Liver (tissue), 9 donors: ENCODE data around the gene PPT1. TPM values are rescaled to one million over a fixed set of nuclear protein-coding genes. Genes with fewer than 3 reads are reported as not detected.

Source experiments
- DNase-seq: peaks from one replicate; pipeline ENCODE4 v3.0.0-alpha.2; 2017; ENCODE audit warnings: low spot score
- H3K27ac ChIP-seq, 2 donors: one replicate each; pipeline ENCODE4 v1.7.0; 2013; ENCODE audit warnings: inconsistent platforms in 2 of 2, low read length in 2 of 2, control low read depth in 1 of 2, low read depth in 1 of 2, mild to moderate bottlenecking in 1 of 2
- H3K27me3 ChIP-seq, 4 donors: one replicate each; pipeline versions ENCODE4 v1.6.1 to v1.7.0; 2013; ENCODE audit warnings: low read length in 3 of 4, inconsistent platforms in 1 of 4, mild to moderate bottlenecking in 1 of 4, moderate library complexity in 1 of 4; ENCODE audit not compliant: control insufficient read depth in 4 of 4, insufficient read depth in 4 of 4
- H3K36me3 ChIP-seq, 4 donors: one replicate each; pipeline versions ENCODE4 v1.6.1 to v1.7.0; 2013; ENCODE audit warnings: low read length in 3 of 4, mild to moderate bottlenecking in 3 of 4, low read depth in 1 of 4, moderate library complexity in 1 of 4; ENCODE audit not compliant: control insufficient read depth in 4 of 4, insufficient read depth in 3 of 4
- H3K4me1 ChIP-seq, 4 donors: one replicate each; pipeline versions ENCODE4 v1.6.1 to v1.7.0; 2013; ENCODE audit warnings: low read length in 3 of 4, mild to moderate bottlenecking in 3 of 4, moderate library complexity in 1 of 4; ENCODE audit not compliant: control insufficient read depth in 4 of 4, insufficient read depth in 4 of 4
- H3K4me3 ChIP-seq, 3 donors: one replicate each; pipeline versions ENCODE4 v1.6.1 to v1.7.0; 2013; ENCODE audit warnings: low read length in 3 of 3, control low read depth in 1 of 3, low read depth in 1 of 3, mild to moderate bottlenecking in 1 of 3
- H3K9ac ChIP-seq, 2 donors: one replicate each; pipeline ENCODE4 v1.7.0; 2013; ENCODE audit warnings: low read length in 2 of 2, mild to moderate bottlenecking in 2 of 2, moderate library complexity in 2 of 2, control low read depth in 1 of 2, low read depth in 1 of 2
- H3K9me3 ChIP-seq, 4 donors: one replicate each; pipeline versions ENCODE4 v1.6.1 to v1.7.0; 2013; ENCODE audit warnings: low read length in 3 of 4; ENCODE audit not compliant: control insufficient read depth in 4 of 4
- ATF3 ChIP-seq: IDR thresholded peaks from 2 replicates; pipeline ENCODE4 v1.6.1; 2016; ENCODE audit warnings: antibody characterized with exemption
- CTCF ChIP-seq: fragments of 150-350 bp; IDR thresholded peaks from 2 replicates; pipeline ENCODE4 v1.5.1; 2017; ENCODE audit warnings: improper control_type of control experiment, low read depth, low read length; ENCODE audit not compliant: missing input control
- EGR1 ChIP-seq, 2 donors: IDR thresholded peaks; 2 replicates each; pipeline ENCODE4 v1.6.1; 2016 to 2018; ENCODE audit warnings: antibody characterized with exemption in 2 of 2, low read depth in 2 of 2
- FOXA1 ChIP-seq: IDR thresholded peaks from 2 replicates; pipeline ENCODE4 v1.6.1; 2016; ENCODE audit warnings: antibody characterized with exemption
- FOXA2 ChIP-seq: IDR thresholded peaks from 2 replicates; pipeline ENCODE4 v1.6.1; 2016; ENCODE audit warnings: antibody characterized with exemption
- GABPA ChIP-seq, 2 donors: IDR thresholded peaks in 1 of 2; conservative IDR thresholded peaks in 1 of 2; 2 replicates each; pipeline ENCODE4 v1.6.1; 2016; ENCODE audit warnings: antibody characterized with exemption in 2 of 2, mild to moderate bottlenecking in 1 of 2, moderate library complexity in 1 of 2
- HNF4A ChIP-seq, 2 donors: conservative IDR thresholded peaks; 2 replicates each; pipeline ENCODE4 v1.6.1; 2016; ENCODE audit warnings: antibody characterized with exemption in 2 of 2, mild to moderate bottlenecking in 2 of 2
- HNF4G ChIP-seq: IDR thresholded peaks from 2 replicates; pipeline ENCODE4 v1.6.1; 2016; ENCODE audit warnings: antibody characterized with exemption
- JUND ChIP-seq, 2 donors: IDR thresholded peaks; 2 replicates each; pipeline ENCODE4 v1.6.1; 2016; ENCODE audit warnings: antibody characterized with exemption in 2 of 2
- MAX ChIP-seq: IDR thresholded peaks from 2 replicates; pipeline ENCODE4 v1.6.1; 2016; ENCODE audit warnings: antibody characterized with exemption
- NR2F2 ChIP-seq: IDR thresholded peaks from 2 replicates; pipeline ENCODE4 v1.6.1; 2016; ENCODE audit warnings: antibody characterized with exemption
- RAD21 ChIP-seq, 2 donors: IDR thresholded peaks; 2 replicates each; pipeline ENCODE4 v1.6.1; 2016; ENCODE audit warnings: antibody characterized with exemption in 2 of 2, mild to moderate bottlenecking in 2 of 2
- REST ChIP-seq: IDR thresholded peaks from 2 replicates; pipeline ENCODE4 v1.6.1; 2016; ENCODE audit warnings: antibody characterized with exemption, mild to moderate bottlenecking
- RXRA ChIP-seq, 2 donors: IDR thresholded peaks; 2 replicates each; pipeline ENCODE4 v1.6.1; 2017 to 2018; ENCODE audit warnings: antibody characterized with exemption in 2 of 2, mild to moderate bottlenecking in 1 of 2
- SP1 ChIP-seq: IDR thresholded peaks from 2 replicates; pipeline ENCODE4 v1.6.1; 2018; ENCODE audit warnings: antibody characterized with exemption, mild to moderate bottlenecking
- TAF1 ChIP-seq: conservative IDR thresholded peaks from 2 replicates; pipeline ENCODE4 v1.6.1; 2016; ENCODE audit warnings: antibody characterized with exemption, mild to moderate bottlenecking
- YY1 ChIP-seq: IDR thresholded peaks from 2 replicates; pipeline ENCODE4 v1.6.1; 2016; ENCODE audit warnings: antibody characterized with exemption, mild to moderate bottlenecking
- ZBTB33 ChIP-seq: IDR thresholded peaks from 2 replicates; pipeline ENCODE4 v1.6.1; 2016; ENCODE audit warnings: antibody characterized with exemption
- WGBS: extraction: QIAGEN DNeasy Blood & Tissue Kit; methylation state at CpG from one replicate; pipeline ENCODE4 v1.1.7; 2013; 5-methylcytosine and 5-hydroxymethylcytosine counted together
- polyA plus RNA-seq, 2 donors: library from polyadenylated mRNA; stranded (reverse) in 1 of 2; unstranded in 1 of 2; fragments of 200-250 nt in 1 of 2; fragments of >200 nt in 1 of 2; fragmentation: Nextera tagmentation in 1 of 2; extraction: Ambion mirVana in 1 of 2; gene quantifications; one replicate each; pipeline versions ENCODE4 v1.2.1 to v1.2.3, GENCODE V29; 2013 to 2015
- total RNA-seq, 2 donors: library from RNA; depleted of rRNA; stranded (reverse); fragments of >200 nt; gene quantifications; one replicate each; pipeline ENCODE4 v1.2.3, GENCODE V29; 2014
- donor health status: healthy.
- donor health status: healthy.
- donor health status: healthy.
- donor health status: healthy.
- donor health status: healthy.

The PPT1 gene
- total and polyA plus RNA-seq, 4 donors = 15.4 to 46.8 (median 27.1) TPM

- no peak for TF ChIP-seq TAF1
- no peak for TF ChIP-seq MAX
- TF ChIP-seq NR2F2 = no peak
- TF ChIP-seq CTCF = no peak
- TF ChIP-seq YY1 = no peak
- no peak for TF ChIP-seq ATF3
- TF ChIP-seq FOXA1 = no peak
These were observed 4.1 kb downstream of the PPT1 start (continued) for GRCh38 chr1:40092706-40093639.

- Histone ChIP-seq H3K9me3 (no peaks in the 10 kb centered on the region), H3K36me3 (peaks cover 5 to 15% (median 11%) of the 10 kb centered on the region in 4 donors), H3K9ac (no peak overlapping the region), H3K4me3 (no peak overlapping the region), H3K4me1 (peaks cover 0 to 6% (median 3%) of the 10 kb centered on the region in 4 donors), H3K27me3 (no peaks in the 10 kb centered on the region), H3K27ac (no peak overlapping the region)
- TF ChIP-seq GABPA (IDR thresholded peaks at IDR 0.05 in 1 of 2, conservative IDR thresholded peaks at IDR 0.05 in 1 of 2) (no peak), HNF4G (no peak), RXRA (IDR thresholded peaks at IDR 0.05) (no peak), EGR1 (IDR thresholded peaks at IDR 0.05; ENCODE audit: low read depth in 2 of 2) (no peak), FOXA1 (no peak), YY1 (no peak), NR2F2 (no peak), HNF4A (conservative IDR thresholded peaks at IDR 0.05) (no peak), ZBTB33 (no peak), MAX (no peak), SP1 (no peak), FOXA2 (no peak), ATF3 (no peak), RAD21 (IDR thresholded peaks at IDR 0.05) (no peak), JUND (IDR thresholded peaks at IDR 0.05) (no peak), REST (no peak), CTCF (no peak), TAF1 (no peak)
- DNase-seq = no peak
- 94% methylated on average over 2 of the region's 2 CpGs for WGBS
These were observed 4.8 kb downstream of the PPT1 start for GRCh38 chr1:40092241-40092640.
